ENCODE results near the gene CDC23. TPM values are rescaled to one million over a fixed set of nuclear protein-coding genes. Genes with fewer than 3 reads are reported as not detected.

CDC23 gene
- total RNA-seq, 1 experiment from 2014 or later, result 41.3 TPM

- no CpG with 5 or more reads among the region's 67 CpGs for WGBS (ENCODE audit: extremely low coverage, insufficient read length, low lambda C conversion rate)
- DNase-seq, result peak; percentile 57
- no peak overlapping the region for H4K8ac ChIP-seq (replicated peaks; ENCODE audit: insufficient read length, low read depth, low read length)
- H3K18ac ChIP-seq (ENCODE audit: insufficient read length, low read depth, low read length), result no peak overlapping the region
- TF ChIP-seq CTCF (conservative IDR thresholded peaks at IDR 0.05), result no peak; the same call in 2 of the 3 replicates
- no peak overlapping the region for H4K91ac ChIP-seq (ENCODE audit: insufficient read length, low read depth, low read length)
- no peak overlapping the region for H3K56ac ChIP-seq (ENCODE audit: insufficient read length, low read depth, low read length)
- no peaks in the 10 kb centered on the region for H3K79me1 ChIP-seq (ENCODE audit: insufficient read depth, low read depth, low read length, poor library complexity, severe bottlenecking)
- H2AK5ac ChIP-seq (ENCODE audit: insufficient read length, low read length), result no peak overlapping the region
- H3K9ac ChIP-seq (ENCODE audit: extremely low read depth, insufficient read length, low read length), result peak overlapping the region; percentile 2
- no peak overlapping the region for H4K5ac ChIP-seq (ENCODE audit: insufficient read length, low read depth, low read length)
- no peak overlapping the region for H2BK120ac ChIP-seq (ENCODE audit: low read depth, low read length, poor library complexity, severe bottlenecking)
- no peaks in the 10 kb centered on the region for H4K20me1 ChIP-seq (ENCODE audit: control insufficient read depth, insufficient read depth, insufficient read length)
- no peak overlapping the region for H2BK5ac ChIP-seq (ENCODE audit: insufficient read length, low read length)
- Mint-ChIP-seq H3K4me3 (peak overlapping the region; percentile 59 to 78), H3K27ac (peak overlapping the region in 1 of 3 experiments; percentile 40; a peak in 2 of 7 replicates), H3K9me3 (no peaks in the 10 kb centered on the region), H3K4me1 (peaks cover 19 to 31% of the 10 kb centered on the region in 2 experiments), H3K36me3 (ENCODE audit: insufficient read depth in 1 of 3, low read depth in 3 of 3) (no peaks in the 10 kb centered on the region), H3K27me3 (ENCODE audit: low read depth) (peaks cover 56% of the 10 kb centered on the region)
- H3K27me3 ChIP-seq (ENCODE audit: insufficient read depth, low read length), result peaks cover 12% of the 10 kb centered on the region
- H3K14ac ChIP-seq (ENCODE audit: insufficient read depth, low read length), result no peak overlapping the region
- no peak overlapping the region for H2BK20ac ChIP-seq (ENCODE audit: low read depth, low read length, poor library complexity, severe bottlenecking)
- H3K79me2 ChIP-seq (ENCODE audit: insufficient read depth, low read length), result no peaks in the 10 kb centered on the region
- H3K27ac ChIP-seq (ENCODE audit: insufficient read length, low read depth, low read length), result no peak overlapping the region
- H2BK12ac ChIP-seq (ENCODE audit: insufficient read length, low read depth, low read length), result no peak overlapping the region
- H3K23me2 ChIP-seq (ENCODE audit: insufficient read length, low read depth, low read length, poor library complexity, severe bottlenecking), result peaks cover 3% of the 10 kb centered on the region
- no peak overlapping the region for H2AFZ ChIP-seq (ENCODE audit: low read length)
- no peaks in the 10 kb centered on the region; the same call in 1 of the 2 replicates for H3K4me1 ChIP-seq (ENCODE audit: insufficient read depth, low read length)
- H2BK15ac ChIP-seq (ENCODE audit: low read depth, low read length), result no peak overlapping the region
- H3T11ph ChIP-seq (ENCODE audit: low read length), result no peak overlapping the region
- no peaks in the 10 kb centered on the region for H3K9me3 ChIP-seq (ENCODE audit: control insufficient read depth, low read depth, low read length)
- H3K4ac ChIP-seq (ENCODE audit: low read depth, low read length), result no peak overlapping the region
- peak overlapping the region; percentile 64 for H3K4me2 ChIP-seq (ENCODE audit: insufficient read depth, insufficient read length, low read length)
- no peak overlapping the region for H3K23ac ChIP-seq (ENCODE audit: insufficient read length, low read depth, low read length)
These were observed 28.8 kb upstream of the CDC23 start for GRCh38 chr5:138241688-138242571.

All from H9 (cell line).